Muscle of arm (tissue), 12 donors: ENCODE measurements around the gene CLDN9. TPM values are rescaled to one million over a fixed set of nuclear protein-coding genes. Genes with fewer than 3 reads are reported as not detected.

Experiments used
- DNase-seq: peaks from one replicate; pipeline ENCODE4 v3.0.0-alpha.2; 2013
- polyA plus RNA-seq, 12 donors: library from polyadenylated mRNA; unstranded; fragments of 120-200 nt; gene quantifications; one replicate each; pipeline ENCODE4 v1.2.1, GENCODE V29; 2013; ENCODE audit not compliant: insufficient read length in 12 of 12

CLDN9 gene
- polyA plus RNA-seq, 12 donors = 0.39 to 5.2 (median 2.0) TPM; not detected in 1

DNA sequence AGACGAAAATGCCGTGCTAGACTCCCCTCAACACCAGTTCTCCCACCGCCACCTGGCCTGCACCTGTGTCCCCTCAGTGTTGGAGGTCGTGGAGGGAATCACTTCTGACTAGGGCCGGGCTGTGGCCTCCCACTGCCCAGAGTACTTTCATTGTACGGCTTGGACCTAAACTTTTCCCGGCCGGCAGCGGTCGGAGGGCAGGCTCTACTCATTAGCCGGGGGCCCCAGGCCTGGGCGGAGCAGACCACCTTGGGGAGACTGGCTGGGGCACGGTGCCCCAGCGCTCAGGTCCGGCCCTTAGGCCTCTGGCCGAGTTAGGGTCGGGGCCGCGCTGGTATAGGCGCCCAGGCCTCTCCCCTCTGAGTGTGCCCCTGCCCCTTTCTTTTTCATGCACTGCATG, 4.6 kb downstream of the CLDN9 start:
- DNase-seq = no peak

DNA sequence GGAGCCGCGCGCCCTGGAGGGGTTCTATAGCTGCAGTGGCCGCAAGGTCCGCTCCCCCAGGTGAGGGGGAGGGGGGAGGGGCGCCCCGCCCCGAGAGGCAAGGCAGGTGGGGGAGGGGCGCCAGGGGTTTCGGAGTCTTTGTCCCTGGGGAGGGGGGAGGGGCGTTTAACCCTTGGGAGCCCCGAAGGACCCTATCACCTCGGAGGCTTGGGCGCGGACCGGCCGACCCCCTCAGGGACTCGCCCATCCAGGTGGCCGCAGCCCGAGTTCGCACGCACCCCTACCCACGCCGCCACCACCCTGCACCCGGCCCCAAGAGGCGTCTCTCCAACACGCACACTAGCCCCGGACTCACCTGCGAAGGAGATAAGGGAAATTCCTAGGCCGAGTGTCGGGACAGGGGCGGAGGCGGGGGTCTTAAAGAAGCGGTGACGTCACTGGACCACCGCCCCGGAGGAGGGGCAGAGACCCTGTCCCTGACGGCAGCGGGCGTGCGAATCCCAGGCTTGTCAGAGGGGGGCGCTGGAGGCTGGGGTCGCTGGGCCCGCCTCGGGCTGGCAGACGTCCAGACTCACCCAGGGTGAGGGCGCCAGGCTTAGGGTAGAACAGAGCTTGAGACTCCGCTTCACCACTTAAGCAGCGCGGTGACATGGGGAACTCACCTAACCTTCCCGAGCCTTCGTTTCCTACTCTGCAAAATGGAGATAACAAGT, 5.2 kb downstream of the CLDN9 start, which contains the start of gene CLDN6:
TSS of gene CLDN6 (minus strand) at position 390 of the 713 bp plus-strand sequence. CDS start 2,162 bp downstream, outside the sequence.
- DNase-seq = no peak

DNA sequence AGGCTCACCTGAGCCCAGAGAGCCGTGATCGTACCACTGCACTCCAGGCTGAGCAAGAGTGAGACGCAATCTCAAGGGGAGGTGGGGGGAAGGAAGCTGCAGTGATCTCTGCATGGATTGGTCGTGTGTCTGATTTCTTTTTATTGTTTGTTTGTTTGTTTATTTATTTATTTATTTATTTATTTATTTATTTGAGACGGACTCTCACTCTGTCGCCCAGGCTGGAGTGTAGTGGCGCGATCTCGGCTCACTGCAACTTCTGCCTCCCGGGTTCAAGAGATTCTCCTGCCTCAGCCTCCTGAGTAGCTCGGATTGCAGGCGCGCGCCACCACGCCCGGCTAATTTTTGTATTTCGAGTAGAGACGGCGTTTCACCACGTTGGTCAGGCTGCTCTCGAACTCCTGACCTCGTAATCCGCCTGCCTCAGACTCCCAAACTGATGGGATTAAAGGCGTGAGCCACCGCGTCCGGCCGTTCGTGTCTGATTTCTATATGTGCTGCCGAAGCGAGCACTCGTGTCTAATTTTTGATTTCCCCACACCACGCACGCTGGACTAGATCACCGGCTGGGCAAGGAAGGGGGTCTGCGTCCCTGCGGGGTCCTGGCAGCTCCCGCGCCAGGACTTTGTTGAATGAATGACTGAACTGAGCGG, 7.0 kb downstream of the CLDN9 start:
- no peak for DNase-seq

DNA sequence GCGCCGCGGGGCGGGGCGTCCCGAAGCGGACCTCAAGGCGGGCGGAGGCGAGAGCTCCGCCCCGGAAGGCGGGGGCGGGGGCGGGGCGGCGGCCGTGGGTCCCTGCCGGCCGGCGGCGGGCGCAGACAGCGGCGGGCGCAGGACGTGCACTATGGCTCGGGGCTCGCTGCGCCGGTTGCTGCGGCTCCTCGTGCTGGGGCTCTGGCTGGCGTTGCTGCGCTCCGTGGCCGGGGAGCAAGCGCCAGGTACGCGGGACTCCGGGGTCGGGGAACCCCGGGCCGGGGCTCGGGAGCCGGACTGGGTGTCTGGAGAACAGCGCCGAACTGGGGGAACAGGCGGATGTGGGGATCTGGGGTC, 7.5 kb downstream of the CLDN9 start, which contains the start of gene TNFRSF12A:
TSS of gene TNFRSF12A (plus strand) at position 122 of the 357 bp plus-strand sequence. CDS start at position 152, 30 bp downstream.
- DNase-seq = peak; percentile 58

DNA sequence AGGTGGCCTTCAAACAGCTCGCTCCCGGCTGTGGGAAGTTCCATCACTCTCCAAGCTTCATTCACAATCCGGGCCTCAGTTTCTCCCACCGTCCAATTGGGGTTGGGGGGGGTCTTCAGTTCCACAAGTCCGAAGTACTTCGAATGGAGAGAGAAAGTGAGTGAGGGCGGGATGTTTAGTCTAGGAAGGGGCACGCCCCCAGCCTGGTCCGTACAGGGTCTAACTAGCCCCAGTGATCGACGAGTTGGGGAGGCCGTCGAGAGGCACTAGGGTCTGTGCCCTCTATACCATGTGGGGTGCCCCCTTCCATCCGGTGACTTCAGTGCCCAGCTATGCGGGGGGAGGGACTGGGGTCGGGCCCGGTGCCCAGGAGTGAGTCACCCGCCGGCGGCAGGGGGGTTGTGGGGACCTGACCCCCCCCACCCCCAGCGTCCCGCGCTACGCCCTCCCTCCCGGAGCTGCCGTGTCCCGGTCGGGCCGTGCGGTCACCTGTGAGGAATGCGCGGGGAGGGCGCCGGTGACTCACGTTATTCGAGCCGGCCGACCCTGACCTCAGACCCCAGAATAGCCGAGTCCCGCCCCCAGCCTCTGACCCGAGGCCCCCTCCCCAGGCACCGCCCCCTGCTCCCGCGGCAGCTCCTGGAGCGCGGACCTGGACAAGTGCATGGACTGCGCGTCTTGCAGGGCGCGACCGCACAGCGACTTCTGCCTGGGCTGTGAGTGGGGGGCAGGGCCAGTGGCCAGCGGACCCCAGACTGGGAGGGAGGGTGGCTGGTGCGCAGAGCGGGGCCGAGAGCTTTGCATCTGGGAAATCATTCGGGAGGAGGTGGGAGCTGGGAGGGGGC, 8.1 kb downstream of the CLDN9 start:
- peak; percentile 47 for DNase-seq

DNA sequence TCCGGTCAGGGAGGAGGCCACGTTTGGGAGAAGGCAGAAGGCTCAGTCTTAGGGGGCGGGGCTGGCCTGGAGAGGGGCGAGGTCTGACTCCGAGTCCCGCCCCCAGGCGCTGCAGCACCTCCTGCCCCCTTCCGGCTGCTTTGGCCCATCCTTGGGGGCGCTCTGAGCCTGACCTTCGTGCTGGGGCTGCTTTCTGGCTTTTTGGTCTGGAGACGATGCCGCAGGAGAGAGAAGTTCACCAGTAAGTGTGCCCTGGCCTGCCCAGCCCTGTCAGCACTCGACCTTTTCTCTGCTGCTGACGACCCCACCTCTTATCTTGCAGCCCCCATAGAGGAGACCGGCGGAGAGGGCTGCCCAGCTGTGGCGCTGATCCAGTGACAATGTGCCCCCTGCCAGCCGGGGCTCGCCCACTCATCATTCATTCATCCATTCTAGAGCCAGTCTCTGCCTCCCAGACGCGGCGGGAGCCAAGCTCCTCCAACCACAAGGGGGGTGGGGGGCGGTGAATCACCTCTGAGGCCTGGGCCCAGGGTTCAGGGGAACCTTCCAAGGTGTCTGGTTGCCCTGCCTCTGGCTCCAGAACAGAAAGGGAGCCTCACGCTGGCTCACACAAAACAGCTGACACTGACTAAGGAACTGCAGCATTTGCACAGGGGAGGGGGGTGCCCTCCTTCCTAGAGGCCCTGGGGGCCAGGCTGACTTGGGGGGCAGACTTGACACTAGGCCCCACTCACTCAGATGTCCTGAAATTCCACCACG, 8.9 kb downstream of the CLDN9 start:
- peak; percentile 74 for DNase-seq

DNA sequence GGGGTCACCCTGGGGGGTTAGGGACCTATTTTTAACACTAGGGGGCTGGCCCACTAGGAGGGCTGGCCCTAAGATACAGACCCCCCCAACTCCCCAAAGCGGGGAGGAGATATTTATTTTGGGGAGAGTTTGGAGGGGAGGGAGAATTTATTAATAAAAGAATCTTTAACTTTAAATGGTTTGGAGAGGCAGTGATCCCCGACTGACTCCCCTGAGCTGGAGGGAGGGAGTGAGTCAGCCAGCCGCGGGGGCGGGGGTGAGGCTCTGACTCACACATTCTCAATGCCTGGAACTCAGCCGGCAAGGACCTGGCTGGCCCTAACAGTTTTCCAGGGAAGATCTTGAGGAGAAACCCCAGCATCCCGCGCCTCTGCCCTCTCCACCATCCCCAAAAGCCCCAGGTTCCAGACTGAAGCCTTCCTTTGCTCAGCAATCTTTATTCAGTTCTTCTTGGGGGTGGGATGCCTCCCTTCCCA, 9.5 kb downstream of the CLDN9 start:
- peak; percentile 91 for DNase-seq

DNA sequence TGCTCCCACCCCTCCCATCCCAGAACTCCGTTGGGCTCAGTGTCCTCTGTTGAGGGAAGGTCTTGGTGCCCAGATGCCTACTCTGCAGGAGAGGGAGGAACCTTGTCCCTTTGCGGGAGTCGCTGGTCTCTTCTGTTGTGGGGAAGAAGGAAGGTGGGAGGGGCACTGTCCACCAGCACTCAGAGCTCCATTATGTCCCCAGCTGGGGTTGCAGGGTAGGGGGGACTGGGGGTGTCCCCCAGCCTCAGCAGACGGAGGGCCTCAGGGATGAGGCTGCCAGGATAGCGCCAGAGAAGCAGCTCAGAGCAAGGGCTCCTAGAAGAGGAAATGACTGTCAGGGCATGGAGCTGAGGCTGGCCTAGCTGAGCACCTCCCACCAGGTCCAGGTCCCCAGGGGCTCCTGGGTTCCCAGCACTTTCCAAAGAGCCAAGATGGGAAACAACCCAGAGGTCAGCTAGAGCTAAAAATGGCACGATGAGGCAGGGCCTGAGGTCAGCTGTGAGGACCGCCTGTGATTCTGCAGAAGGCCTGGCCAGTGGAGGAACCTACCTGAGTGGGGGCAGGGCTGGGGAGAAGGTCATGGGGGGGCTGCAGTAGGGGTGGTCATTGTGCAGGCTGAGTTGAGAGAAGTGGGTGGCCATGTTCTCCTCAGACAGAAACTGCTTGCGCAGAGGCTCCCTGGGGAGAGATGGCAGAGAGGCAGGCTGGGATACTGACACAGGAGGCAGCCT, 10.1 kb downstream of the CLDN9 start:
- no peak for DNase-seq

DNA sequence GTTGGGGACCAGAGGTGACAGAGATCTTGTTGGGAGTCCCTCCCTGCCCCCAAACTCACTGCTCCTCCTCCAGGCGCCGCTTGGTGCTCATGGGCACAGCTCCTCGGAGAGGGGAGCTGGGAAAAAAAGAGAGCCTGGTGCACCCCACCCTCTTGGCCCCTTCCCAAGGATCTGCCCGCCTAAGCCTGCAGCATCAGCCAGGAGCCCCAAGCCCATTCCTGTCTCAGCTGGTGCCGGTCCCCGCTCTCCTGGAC, 10.6 kb downstream of the CLDN9 start:
- no peak for DNase-seq

DNA sequence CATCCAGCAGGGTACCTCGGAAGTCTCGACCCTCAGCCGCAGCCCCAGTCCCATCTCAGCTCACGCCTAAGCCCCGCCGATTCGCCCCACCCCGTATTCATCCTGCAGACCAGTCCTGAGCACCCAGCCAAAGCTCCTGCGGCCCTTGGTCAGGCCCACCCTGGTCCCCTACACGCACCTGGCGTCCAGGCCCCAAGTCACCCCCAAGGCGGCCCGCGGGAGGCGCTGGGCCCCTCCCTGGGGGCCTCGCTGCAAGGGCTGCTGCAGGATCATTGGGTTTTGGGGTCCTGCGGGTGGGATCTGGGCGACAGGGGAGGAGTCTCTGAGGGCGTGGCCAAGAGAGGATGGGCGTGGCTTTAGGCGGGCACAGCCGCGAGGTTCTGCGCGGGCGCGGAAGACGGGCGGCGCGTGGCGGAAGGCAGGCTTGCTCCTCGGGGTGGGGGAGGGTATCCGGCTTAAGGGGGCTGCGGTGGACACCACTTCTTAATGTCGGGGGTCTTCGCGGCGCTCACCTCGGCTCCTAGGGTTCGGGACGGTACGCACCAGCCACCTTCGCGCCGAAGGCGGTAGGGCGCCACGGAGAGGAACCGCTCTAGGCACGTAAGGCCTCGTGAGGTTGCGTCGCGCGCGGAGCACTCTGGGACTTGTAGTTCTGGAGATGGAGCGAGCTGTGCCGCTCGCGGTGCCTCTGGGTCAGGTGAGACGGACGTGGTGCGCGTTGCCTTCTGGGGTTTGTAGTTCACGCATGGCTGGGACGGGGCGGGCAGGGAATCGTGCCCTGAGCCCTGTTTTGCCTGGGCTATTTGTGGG, 11.2 kb downstream of the CLDN9 start, which contains the start of the genes HCFC1R1 and THOC6:
TSS of gene HCFC1R1 (minus strand) at position 274 of the 810 bp plus-strand sequence. CDS start at position 273, 1 bp downstream.
TSS of gene THOC6 (plus strand) at position 367 of the 810 bp plus-strand sequence. CDS start at position 659, 292 bp downstream.
- DNase-seq = peak; percentile 97

DNA sequence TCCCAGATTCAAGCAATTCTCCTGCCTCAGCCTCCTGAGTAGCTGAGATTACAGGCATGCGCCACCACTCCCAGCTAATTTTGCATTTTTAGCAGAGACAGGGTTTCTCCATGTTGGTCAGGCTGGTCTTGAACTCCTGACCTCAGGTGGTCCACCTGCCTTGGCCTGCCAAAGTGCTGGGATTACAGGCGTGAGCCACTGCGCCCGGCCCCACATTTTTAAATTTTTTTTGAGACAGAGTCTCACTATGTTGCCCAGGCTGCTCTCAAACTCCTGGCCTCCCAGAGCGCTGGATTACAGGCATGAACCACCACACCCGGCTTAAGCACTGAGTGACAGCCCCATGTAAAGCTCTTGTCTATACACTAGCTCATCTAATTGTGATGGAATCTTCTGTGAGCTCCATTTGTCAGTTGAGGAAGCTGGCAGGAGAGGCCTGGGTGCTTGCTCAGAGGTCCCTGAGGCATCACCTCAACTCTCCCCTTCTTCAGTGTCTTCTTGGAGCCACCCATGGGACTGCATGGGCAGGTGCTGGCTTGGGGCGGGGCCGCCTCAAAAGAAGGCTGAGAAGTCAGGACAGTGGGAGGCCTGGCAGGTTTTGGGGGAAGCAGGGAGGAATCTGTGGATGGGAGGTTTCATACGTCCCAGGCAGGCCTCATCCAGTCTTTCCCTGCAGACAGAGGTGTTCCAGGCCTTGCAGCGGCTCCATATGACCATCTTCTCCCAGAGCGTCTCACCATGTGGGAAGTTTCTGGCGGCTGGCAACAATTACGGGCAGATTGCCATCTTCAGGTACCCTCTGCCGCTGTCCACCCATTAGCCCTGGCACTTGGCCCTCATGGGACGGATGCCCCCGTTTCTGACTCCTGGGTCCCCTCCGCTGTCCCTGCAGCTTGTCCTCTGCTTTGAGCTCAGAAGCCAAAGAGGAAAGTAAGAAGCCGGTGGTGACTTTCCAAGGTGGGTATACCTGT, 12.6 kb downstream of the CLDN9 start:
- DNase-seq = no peak

DNA sequence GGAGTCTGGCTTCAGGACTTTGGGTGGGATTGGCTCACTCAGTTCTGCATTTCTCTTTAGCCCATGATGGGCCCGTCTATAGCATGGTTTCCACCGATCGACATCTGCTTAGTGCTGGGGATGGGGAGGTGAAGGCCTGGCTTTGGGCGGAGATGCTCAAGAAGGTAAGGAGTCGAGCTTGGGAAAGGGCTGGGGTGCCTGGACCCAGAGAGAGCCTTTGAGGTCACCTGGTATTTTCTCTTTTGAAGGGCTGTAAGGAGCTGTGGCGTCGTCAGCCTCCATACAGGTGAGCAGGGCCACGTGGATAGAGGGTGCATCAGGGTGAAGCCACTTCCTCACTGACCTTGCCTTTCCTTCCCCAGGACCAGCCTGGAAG, 13.3 kb downstream of the CLDN9 start:
- no peak for DNase-seq

DNA sequence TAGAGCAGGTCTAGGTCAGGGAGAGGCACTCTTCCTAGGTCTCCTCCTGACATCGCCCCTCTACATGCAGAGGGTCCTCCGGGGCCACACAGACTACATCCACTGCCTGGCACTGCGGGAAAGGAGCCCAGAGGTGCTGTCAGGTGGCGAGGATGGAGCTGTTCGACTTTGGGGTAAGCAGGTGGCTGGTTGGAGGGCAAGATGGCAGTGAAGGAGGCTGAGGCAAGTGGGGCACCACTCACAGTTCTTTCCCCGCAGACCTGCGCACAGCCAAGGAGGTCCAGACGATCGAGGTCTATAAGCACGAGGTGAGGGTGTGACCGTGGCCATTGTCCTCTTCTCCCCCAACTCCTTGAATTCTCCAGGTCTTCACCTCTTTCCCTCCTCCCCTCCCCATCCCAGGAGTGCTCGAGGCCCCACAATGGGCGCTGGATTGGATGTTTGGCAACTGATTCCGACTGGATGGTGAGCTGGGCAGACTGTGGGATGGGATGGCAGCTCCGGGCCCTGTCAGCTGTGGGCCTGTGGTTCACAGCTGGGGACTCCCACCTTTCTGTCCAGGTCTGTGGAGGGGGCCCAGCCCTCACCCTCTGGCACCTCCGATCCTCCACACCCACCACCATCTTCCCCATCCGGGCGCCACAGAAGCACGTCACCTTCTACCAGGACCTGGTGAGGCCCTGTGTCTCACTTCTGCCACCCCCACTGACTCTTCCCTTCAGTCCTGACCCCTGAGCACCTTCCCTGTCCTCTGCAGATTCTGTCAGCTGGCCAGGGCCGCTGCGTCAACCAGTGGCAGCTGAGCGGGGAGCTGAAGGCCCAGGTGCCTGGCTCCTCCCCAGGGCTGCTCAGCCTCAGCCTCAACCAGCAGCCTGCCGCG, 14.1 kb downstream of the CLDN9 start:
- no peak for DNase-seq

DNA sequence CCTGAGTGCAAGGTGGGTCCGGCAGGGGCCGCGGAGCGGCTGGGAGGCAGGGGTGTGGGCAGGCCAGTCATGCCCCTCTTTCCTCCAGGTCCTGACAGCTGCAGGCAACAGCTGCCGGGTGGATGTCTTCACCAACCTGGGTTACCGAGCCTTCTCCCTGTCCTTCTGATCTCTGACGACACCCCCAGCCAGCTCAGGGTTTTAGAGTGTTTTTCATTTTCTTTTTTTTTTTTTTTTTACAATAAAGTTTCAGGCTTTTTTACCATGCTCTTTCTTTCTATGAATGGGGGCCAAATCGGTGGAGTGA, 14.7 kb downstream of the CLDN9 start:
- no peak for DNase-seq

DNA sequence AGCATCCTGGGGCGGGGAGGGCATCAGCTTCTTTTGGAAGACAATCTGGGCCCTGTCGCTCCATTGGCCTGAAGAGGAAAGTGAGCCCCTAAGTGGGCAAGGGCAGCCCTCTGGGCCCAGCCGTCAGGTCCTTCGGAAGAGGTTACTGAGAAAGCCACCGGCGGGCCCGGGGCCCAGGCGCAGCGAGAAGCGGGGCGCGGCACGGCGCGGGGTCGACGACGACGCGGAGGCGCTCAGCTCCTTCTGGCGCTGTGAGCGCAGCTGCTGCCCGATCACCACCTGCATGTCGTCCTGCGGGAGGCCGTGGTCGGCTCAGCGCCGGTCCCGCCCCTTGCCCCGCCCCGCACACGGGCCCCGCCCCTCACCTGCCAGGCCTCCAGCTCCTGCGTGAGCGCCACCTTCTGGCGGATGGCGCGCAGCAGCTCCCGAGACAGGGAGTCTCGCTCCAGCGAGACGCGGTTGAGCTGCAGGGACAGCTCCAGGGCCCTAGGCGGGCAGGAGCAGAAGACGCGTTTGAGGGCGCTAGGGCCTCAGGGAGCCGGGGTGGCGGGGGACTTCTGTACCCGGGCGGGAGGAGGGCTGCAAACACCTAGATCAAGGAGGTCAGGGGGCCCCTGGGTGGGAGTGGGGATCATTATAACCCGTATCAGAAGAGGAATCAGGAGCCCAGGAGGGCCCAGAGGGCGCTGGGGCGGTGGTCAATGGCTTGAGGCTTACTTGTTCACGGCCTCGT, 15.4 kb downstream of the CLDN9 start:
- DNase-seq = peak; percentile 60

DNA sequence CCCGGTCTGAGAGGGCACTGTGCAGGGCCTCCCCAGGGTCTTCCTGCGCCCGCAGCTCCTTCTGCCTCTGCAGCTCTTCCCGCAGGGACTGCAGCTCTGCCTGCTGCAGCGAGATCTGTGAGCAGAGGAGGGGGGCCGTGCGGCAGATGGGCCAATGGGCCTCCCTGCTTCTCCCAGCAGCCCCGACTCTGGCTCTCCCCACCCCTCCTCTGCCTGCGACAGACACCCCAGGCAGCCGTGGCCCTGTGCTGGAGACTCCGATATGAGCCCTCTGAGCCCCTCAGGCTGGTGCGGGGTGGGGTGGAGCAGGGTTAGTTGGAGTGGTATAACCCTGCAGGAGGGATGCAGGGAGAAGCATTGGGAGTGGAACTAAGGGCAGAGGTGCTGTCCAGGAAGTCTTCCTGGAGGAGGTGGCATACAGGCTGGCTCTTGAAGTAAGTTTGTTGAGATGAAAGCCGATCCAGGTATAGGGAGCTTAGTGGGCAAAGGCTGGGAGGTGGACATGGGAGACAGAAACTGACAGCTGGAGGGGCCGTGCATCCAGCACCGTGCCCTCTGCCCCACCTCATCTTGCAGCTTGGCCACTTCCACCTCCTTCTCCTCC, 16.1 kb downstream of the CLDN9 start:
- DNase-seq = no peak
